EH (cell line): ENCODE results near the gene SLC10A6.

ENCODE experiments used
- DNase-seq: peaks from one replicate; pipeline ENCODE4 v3.0.0-alpha.2; 2015; ENCODE audit warnings: low read depth

SLC10A6 gene

GRCh38 chr4:86848136-86848535 lies 1.0 kb downstream of the SLC10A6 start:
- peak; percentile 84 for DNase-seq

- no peak for DNase-seq
These were observed 1.6 kb downstream of the SLC10A6 start for GRCh38 chr4:86847571-86847970.

DNA sequence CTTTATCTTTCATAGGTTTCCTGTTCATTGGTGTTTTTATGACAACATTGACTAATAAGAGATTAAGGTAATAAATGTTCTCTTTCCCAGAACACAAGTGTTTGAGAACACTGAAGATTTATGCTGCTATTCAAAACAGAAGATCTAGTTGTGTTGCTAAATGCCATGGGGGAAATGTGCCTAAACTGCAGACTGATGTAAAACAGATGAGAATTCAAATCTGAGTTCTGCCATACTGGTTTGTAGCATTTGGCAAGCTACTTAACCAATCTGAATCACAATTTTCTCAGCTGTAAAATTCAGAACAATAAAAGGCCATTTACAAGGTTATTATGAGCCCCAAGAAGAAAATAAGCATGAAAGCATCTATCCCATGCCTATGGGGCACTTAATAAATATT lies 2.3 kb downstream of the SLC10A6 start:
- peak; percentile 75 for DNase-seq

- no peak for DNase-seq
These were observed 3.6 kb downstream of the SLC10A6 start for GRCh38 chr4:86845593-86845992.

GRCh38 chr4:86841309-86841708 lies 7.9 kb downstream of the SLC10A6 start:
- peak; percentile 60 for DNase-seq

DNA sequence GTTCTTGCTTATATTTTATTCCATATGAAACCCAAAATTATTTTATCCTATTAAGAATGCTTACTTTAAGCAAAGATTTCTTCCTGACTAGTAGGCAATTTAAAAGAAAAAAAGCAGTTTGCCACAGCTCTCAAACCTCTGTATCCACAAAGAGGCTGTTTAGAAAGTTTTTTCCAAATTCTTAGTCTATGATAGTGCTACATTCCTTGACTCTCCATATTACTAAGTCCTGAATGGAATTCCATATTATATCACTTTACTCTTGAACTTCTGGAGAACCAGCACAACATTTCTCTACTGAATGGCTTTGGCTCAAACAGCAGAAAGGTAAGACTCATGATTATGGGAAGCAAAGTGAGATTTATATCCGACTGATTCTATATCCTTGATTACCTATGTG lies 8.3 kb downstream of the SLC10A6 start:
- peak; percentile 66 for DNase-seq

DNA sequence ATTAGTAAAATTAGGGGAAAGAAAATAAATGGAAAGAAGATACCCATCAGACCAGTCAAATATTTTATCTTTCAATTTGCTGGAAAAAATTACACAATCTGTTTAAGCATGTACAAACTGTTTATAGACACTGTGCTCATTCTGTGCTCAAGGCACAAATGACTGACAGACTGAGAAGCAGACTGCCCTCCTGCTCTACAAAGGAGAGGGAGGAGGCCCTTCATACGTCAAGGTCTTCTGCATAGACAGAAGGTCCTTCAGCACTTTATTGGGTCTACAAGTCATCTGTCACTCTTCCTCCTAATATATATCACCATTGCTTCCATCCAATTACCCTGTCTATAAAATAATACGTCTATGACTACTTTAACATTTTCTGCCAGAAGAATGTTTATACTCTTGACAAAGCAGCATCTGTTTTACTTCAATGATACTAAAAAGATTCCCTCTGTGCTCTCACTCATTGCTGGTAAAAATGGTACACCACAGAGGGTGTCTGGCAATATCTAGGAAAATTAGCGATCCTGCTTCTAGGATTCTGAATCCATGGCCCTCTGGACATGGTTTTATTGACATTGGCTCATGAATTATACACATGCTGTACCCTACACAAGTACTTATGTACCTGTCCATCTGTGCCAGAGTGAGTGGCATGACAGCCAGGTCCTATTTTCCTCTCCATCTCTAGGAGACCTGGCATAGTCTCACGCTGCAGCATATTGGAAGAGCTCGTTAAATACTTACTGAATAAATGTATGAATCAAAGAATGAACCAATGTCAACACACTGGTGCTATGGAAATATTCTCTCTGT lies 11.3 kb downstream of the SLC10A6 start:
- no peak for DNase-seq

DNA sequence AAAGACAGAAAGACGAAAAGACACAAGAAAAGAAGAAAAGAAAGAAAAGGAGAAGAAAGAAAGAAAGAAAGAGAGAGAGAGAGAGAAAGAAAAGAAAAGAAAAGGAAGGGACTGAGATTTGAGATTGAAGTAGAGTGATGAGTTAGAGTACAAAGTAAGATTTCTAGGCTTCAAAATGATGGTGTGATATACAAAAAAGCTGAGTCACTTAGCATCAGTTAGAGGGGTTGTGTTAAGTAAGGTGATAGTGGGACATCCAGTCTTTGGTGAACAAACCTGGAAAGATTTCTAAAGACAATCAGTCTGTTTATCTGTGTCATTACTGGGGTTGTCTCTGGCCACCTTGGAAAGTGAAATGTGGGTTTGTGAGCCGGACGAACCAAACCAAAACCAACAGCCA lies 13.5 kb downstream of the SLC10A6 start:
- DNase-seq = no peak

DNA sequence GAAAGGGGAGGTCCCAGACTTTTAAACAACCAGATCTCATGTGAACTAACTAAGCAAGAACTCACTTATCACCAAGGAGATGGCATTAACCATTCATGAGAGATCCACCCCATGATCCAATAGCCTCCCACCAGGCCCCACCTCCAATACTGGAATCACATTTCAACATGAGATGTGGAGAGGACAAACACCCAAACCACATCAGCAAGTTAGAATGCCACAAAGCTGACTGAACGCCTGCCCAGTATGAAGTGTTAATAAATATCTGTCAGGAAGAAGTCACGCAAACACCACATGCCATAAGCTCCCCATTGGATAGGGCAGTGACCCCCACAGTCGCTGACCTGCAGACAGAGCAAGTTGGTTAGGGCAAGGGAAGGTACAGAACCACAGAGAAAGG lies 14.3 kb downstream of the SLC10A6 start:
- DNase-seq = peak; percentile 92

- DNase-seq = no peak
These were observed 15.6 kb downstream of the SLC10A6 start for GRCh38 chr4:86833615-86834014.

DNA sequence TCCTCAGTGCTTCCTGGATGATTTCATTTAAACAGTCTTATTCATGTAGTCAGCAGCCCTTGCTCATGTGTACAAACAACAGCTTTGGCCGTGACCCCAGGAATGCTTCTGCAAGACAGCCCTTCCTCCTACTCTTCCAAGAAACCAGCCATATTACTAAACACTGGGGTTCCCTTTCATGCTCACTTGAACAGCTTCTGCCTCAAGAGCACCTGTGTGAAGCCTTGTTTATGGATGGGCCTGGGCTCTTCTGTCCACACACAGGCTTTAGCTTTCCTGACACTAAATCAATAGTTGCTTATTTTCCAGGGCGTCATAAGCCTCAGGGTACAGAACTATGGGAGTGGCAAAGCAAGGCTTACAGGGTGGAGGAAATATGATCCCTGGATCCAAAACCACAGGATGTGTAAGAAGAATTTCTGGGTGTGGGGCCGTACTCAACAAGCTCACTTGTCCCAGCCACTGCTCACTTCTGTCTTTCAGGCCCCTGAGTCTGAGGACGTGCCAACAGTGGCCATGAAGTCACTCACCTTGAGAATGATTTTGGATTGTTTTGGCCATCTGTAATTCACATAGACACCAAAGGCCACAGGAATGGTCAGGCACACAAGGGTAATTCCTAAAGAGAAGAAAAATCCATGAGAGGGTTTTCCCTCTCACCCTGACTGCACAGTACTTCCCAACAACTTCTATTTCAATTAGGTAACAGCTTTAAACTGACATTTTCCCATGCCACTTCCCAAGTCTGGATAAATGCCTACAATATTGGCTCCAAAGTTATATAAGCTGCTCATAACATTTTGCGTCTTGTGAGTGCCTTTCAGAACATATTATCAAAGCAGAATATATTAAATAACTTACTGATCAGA lies 17.7 kb downstream of the SLC10A6 start:
- peak; percentile 92 for DNase-seq

DNA sequence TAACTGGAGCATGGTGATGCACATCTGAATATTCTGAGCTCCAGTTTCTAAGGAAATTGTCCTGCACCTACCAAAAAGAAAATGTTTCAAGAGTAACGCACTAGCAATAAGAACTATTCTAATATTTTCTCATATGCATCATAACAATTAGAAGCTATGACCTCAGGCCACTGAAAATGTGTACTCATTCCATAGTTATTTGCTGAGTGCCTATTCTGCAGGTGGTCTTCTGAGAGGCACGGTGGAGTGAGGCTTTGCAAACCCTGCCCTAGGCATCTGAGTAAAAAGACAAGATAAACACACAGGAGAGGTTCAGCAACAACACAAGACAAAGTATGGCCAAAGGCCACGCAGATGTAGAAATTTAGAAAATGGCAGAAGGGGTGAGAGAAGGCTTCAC lies 23.7 kb downstream of the SLC10A6 start:
- peak; percentile 52 for DNase-seq

DNA sequence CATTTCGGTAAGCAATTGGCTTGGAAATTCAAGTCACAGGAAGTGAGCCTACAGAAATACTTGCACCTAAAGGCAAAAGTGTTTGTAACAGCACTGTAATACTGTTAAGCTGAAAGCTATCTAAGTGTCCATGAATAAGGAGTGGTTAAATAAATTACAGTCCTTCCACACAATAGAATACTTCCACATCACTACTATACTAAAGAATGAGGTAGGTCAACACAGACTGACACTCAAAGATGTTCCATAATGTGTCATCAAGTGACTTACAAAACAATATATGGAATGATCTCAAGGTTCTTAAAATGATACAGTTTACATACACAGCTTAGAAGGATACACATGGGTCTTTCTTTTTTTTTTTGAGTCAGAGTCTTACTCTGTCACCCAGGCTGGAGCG lies 27.0 kb downstream of the SLC10A6 start:
- peak; percentile 58 for DNase-seq

DNA sequence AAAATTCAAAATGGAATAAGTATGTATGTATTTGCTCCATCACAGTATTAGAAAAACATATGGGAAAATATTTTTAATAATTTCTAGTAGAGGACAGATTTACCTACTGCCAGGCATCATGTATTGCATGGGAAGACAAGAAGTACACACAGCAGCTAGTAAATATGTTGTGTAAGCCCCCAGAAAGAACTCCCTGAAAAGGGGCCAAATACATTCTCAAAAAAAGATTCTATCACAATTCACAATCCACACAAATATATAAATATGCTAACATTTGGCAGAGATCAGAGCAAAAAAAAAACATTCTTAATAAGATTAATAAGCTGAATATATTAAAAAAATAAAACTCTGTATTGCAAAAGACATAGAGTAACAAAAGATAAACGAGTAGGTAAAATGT lies 28.0 kb downstream of the SLC10A6 start:
- DNase-seq = no peak

DNA sequence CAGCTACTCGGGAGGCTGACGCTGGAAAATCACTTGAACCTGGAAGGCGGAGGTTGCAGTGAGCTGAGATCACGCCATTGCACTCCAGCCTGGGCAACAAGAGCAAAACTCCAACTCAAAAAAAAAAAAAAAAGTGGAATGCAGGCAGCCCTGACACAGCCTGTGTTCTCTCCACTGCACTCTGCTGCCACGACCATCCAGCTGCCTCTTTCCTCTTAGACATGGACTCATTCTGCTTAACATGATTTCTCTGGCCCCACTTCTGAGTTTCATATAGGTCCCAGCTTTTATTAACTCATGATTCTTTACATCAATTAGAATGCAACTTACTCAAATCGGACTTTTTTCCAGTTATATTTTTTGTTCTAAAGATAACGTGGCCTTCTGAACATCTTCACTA lies 29.6 kb downstream of the SLC10A6 start:
- no peak for DNase-seq

DNA sequence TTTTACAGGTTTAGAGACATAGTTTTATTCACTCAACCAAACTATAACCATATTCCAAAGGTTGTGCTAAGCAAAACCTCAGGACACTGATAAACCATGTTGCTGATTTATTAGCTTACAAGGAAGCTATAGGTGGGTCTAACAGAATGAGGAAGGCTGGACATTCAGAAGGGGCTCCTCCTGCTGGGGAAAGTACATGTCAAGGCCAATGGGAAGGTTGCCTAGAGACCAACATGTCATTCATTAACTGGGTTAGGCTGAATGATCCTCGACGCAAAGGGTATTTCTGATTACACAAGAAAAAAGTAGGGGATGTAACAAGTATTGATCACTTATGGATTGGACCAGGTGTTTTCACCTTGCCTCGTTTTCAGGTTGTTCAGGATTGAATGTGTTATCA lies 30.3 kb downstream of the SLC10A6 start:
- peak; percentile 7 for DNase-seq

GRCh38 chr4:86818211-86818610 lies 31.0 kb downstream of the SLC10A6 start:
- DNase-seq = peak; percentile 91

- DNase-seq = peak; percentile 78
These were observed 32.5 kb downstream of the SLC10A6 start for GRCh38 chr4:86816501-86817273.

GRCh38 chr4:86815653-86816052 lies 33.5 kb downstream of the SLC10A6 start:
- DNase-seq = no peak

- no peak for DNase-seq
These were observed 38.3 kb downstream of the SLC10A6 start for GRCh38 chr4:86810847-86811246.

DNA sequence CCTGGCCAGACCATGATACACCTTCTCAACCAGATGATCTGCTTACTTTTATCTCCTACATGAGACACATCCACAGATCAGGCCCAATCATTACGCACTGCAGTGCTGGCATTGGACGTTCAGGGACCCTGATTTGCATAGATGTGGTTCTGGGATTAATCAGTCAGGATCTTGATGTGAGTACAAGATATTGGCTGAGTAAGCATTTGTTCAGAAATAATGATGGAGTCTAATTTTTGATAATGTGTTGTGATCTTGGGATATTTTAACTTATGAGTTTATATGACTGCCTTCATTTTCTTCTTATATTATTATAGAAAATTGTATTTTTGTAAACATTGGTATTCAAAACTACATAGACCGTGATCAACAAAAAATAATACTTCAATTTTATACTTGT lies 39.4 kb downstream of the SLC10A6 start:
- no peak for DNase-seq

DNA sequence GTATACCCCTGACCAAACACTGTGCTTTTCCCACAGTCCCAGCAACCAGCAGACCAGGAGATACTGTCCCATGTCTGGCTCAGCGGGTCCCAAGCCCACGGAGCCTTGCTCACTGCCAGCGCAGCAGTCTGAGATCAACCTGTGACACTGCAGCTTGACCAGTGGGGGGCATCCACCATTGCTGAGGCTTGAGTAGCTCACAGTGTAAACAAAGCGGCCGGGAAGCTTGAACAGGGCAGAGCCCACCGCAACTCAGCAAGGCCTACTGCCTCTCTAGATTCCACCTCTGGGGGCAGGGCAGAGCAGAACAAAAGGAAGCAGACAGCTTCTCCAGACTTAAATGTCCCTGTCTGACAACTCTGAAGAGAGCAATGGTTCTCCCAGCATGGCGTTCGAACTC lies 58.1 kb downstream of the SLC10A6 start:
- peak; percentile 4 for DNase-seq
